ENCODE data around the gene EIF2AK3. TPM values are rescaled to one million over a fixed set of nuclear protein-coding genes. Genes with fewer than 3 reads are reported as not detected.

EIF2AK3 gene
- total RNA-seq, 1 donor from 2014 or later = 27.1 TPM

- H3K36me3 Mint-ChIP-seq (ENCODE audit: low read depth, unreplicated experiment) = peaks cover 8% of the 10 kb centered on the region
- H2AFZ ChIP-seq (ENCODE audit: low read depth, low read length) = no peak overlapping the region
- no peaks in the 10 kb centered on the region for H3K9me3 Mint-ChIP-seq (ENCODE audit: unreplicated experiment)
- TF ChIP-seq, protein P1, sequence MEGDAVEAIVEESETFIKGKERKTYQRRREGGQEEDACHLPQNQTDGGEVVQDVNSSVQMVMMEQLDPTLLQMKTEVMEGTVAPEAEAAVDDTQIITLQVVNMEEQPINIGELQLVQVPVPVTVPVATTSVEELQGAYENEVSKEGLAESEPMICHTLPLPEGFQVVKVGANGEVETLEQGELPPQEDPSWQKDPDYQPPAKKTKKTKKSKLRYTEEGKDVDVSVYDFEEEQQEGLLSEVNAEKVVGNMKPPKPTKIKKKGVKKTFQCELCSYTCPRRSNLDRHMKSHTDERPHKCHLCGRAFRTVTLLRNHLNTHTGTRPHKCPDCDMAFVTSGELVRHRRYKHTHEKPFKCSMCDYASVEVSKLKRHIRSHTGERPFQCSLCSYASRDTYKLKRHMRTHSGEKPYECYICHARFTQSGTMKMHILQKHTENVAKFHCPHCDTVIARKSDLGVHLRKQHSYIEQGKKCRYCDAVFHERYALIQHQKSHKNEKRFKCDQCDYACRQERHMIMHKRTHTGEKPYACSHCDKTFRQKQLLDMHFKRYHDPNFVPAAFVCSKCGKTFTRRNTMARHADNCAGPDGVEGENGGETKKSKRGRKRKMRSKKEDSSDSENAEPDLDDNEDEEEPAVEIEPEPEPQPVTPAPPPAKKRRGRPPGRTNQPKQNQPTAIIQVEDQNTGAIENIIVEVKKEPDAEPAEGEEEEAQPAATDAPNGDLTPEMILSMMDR (IDR thresholded peaks at IDR 0.05; ENCODE audit: insufficient read depth, low read depth, low read length) = no peak
- no peak for TF ChIP-seq EZH2 (IDR thresholded peaks at IDR 0.05; ENCODE audit: insufficient read depth, low read length)
- no peak overlapping the region for H3K4me3 Mint-ChIP-seq (ENCODE audit: unreplicated experiment)
- no peak overlapping the region for H3K4me3 ChIP-seq (ENCODE audit: insufficient read depth, low read depth, low read length)
- no peaks in the 10 kb centered on the region for H3K27me3 Mint-ChIP-seq (ENCODE audit: low read depth, unreplicated experiment)
- peaks cover 39% of the 10 kb centered on the region for H3K79me2 ChIP-seq (ENCODE audit: insufficient read depth, low read length)
- no peak overlapping the region for H3K9ac ChIP-seq (ENCODE audit: low read length)
- DNase-seq (ENCODE audit: low read depth) = no peak
- H3K9me3 ChIP-seq (ENCODE audit: insufficient read depth, low read depth, low read length) = no peaks in the 10 kb centered on the region
- H3K4me1 Mint-ChIP-seq (ENCODE audit: low read depth, unreplicated experiment) = peaks cover 41% of the 10 kb centered on the region
- H3K4me1 ChIP-seq (ENCODE audit: insufficient read depth, low read length) = peaks cover 21% of the 10 kb centered on the region
- peak overlapping the region; percentile 15 for H3K27ac Mint-ChIP-seq (ENCODE audit: unreplicated experiment)
- peaks cover 3% of the 10 kb centered on the region for H3K36me3 ChIP-seq (ENCODE audit: insufficient read depth, low read length)
- no peak overlapping the region for H3K27ac ChIP-seq (ENCODE audit: low read depth, low read length)
- peaks cover 9% of the 10 kb centered on the region for H4K20me1 ChIP-seq (ENCODE audit: insufficient read depth, low read length)
- H3K27me3 ChIP-seq (ENCODE audit: insufficient read depth, low read length) = no peaks in the 10 kb centered on the region
- H3K4me2 ChIP-seq (ENCODE audit: low read length) = no peak overlapping the region
- peak; percentile 26 for FAIRE-seq
Measured at GRCh38 chr2:88597168-88597567, 30.1 kb downstream of the EIF2AK3 start.

- Mint-ChIP-seq H3K27me3 (ENCODE audit: low read depth, unreplicated experiment) (no peaks in the 10 kb centered on the region), H3K9me3 (ENCODE audit: unreplicated experiment) (no peaks in the 10 kb centered on the region), H3K4me3 (ENCODE audit: unreplicated experiment) (no peak overlapping the region), H3K36me3 (ENCODE audit: low read depth, unreplicated experiment) (peaks cover 8% of the 10 kb centered on the region), H3K27ac (ENCODE audit: unreplicated experiment) (peak overlapping the region; percentile 23), H3K4me1 (ENCODE audit: low read depth, unreplicated experiment) (peaks cover 37% of the 10 kb centered on the region)
- Histone ChIP-seq H3K36me3 (ENCODE audit: insufficient read depth, low read length) (peaks cover 3% of the 10 kb centered on the region), H3K9ac (ENCODE audit: low read length) (no peak overlapping the region), H3K4me2 (ENCODE audit: low read length) (no peak overlapping the region), H2AFZ (ENCODE audit: low read depth, low read length) (no peak overlapping the region), H3K9me3 (ENCODE audit: insufficient read depth, low read depth, low read length) (no peaks in the 10 kb centered on the region), H3K4me3 (ENCODE audit: insufficient read depth, low read depth, low read length) (no peak overlapping the region), H3K27me3 (ENCODE audit: insufficient read depth, low read length) (no peaks in the 10 kb centered on the region), H3K79me2 (ENCODE audit: insufficient read depth, low read length) (peaks cover 33% of the 10 kb centered on the region), H4K20me1 (ENCODE audit: insufficient read depth, low read length) (peaks cover 9% of the 10 kb centered on the region), H3K27ac (ENCODE audit: low read depth, low read length) (no peak overlapping the region), H3K4me1 (ENCODE audit: insufficient read depth, low read length) (peaks cover 16% of the 10 kb centered on the region)
- FAIRE-seq (no peak), DNase-seq (ENCODE audit: low read depth) (peak; percentile 44)
- TF ChIP-seq, protein P1 (IDR thresholded peaks at IDR 0.05; ENCODE audit: insufficient read depth, low read depth, low read length) = no peak
- TF ChIP-seq EZH2 (IDR thresholded peaks at IDR 0.05; ENCODE audit: insufficient read depth, low read length) = no peak
Measured at GRCh38 chr2:88596141-88596830, 31.0 kb downstream of the EIF2AK3 start.

DNA sequence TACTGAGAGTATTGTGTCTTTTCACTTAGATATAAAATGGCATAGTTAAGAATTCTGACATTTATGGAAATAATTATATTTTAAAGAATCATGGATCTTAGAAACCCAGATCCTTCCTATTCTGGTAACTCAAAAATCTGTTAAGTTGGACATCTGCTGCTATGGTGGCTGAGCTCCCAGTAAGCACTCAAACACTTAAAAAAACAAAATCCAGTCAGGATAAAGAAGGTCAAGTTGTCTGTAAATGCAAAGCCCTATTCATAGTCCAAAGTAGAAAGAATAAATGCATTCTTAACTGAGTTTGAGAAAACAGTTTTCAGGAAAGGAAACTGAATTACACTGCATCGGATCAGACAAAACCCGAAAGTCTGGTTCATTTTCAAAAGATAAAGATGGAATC lies 35.6 kb downstream of the EIF2AK3 start:
- no peaks in the 10 kb centered on the region for H3K9me3 ChIP-seq (ENCODE audit: insufficient read depth, low read depth, low read length)
- peaks cover 18% of the 10 kb centered on the region for H3K36me3 ChIP-seq (ENCODE audit: insufficient read depth, low read length)
- no peak for TF ChIP-seq EZH2 (IDR thresholded peaks at IDR 0.05; ENCODE audit: insufficient read depth, low read length)
- TF ChIP-seq, protein P1 (IDR thresholded peaks at IDR 0.05; ENCODE audit: insufficient read depth, low read depth, low read length) = no peak
- H3K79me2 ChIP-seq (ENCODE audit: insufficient read depth, low read length) = peaks cover 4% of the 10 kb centered on the region
- no peak overlapping the region for H2AFZ ChIP-seq (ENCODE audit: low read depth, low read length)
- no peaks in the 10 kb centered on the region for H3K4me1 ChIP-seq (ENCODE audit: insufficient read depth, low read length)
- H3K27me3 ChIP-seq (ENCODE audit: insufficient read depth, low read length) = no peaks in the 10 kb centered on the region
- H3K4me2 ChIP-seq (ENCODE audit: low read length) = no peak overlapping the region
- no peak for DNase-seq (ENCODE audit: low read depth)
- peaks cover 8% of the 10 kb centered on the region for H3K36me3 Mint-ChIP-seq (ENCODE audit: low read depth, unreplicated experiment)
- no peak for FAIRE-seq
- no peaks in the 10 kb centered on the region for H3K27me3 Mint-ChIP-seq (ENCODE audit: low read depth, unreplicated experiment)
- H3K4me3 Mint-ChIP-seq (ENCODE audit: unreplicated experiment) = no peak overlapping the region
- H3K27ac ChIP-seq (ENCODE audit: low read depth, low read length) = no peak overlapping the region
- H4K20me1 ChIP-seq (ENCODE audit: insufficient read depth, low read length) = peaks cover 8% of the 10 kb centered on the region
- no peak overlapping the region for H3K4me3 ChIP-seq (ENCODE audit: insufficient read depth, low read depth, low read length)
- H3K4me1 Mint-ChIP-seq (ENCODE audit: low read depth, unreplicated experiment) = peaks cover 19% of the 10 kb centered on the region
- no peak overlapping the region for H3K27ac Mint-ChIP-seq (ENCODE audit: unreplicated experiment)
- no peaks in the 10 kb centered on the region for H3K9me3 Mint-ChIP-seq (ENCODE audit: unreplicated experiment)
- H3K9ac ChIP-seq (ENCODE audit: low read length) = no peak overlapping the region

Data from astrocyte (in vitro differentiated cells and primary cell).